Stomach smooth muscle (tissue), 2 donors: Measurements from ENCODE around the gene CRISPLD2.

Source experiments
- H3K27ac ChIP-seq: one replicate; pipeline ENCODE4 v1.7.0; 2013; ENCODE audit warnings: mild to moderate bottlenecking, low read length, inconsistent platforms
- H3K27me3 ChIP-seq, 2 donors: one replicate each; pipeline ENCODE4 v1.7.0; 2013; ENCODE audit warnings: low read length in 2 of 2; ENCODE audit not compliant: insufficient read depth in 2 of 2, control insufficient read depth in 1 of 2
- H3K36me3 ChIP-seq, 2 donors: one replicate each; pipeline ENCODE4 v1.7.0; 2013; ENCODE audit warnings: low read length in 2 of 2; ENCODE audit not compliant: control insufficient read depth in 2 of 2, insufficient read depth in 2 of 2
- H3K4me1 ChIP-seq: one replicate; pipeline ENCODE4 v1.7.0; 2013; ENCODE audit warnings: low read length; ENCODE audit not compliant: control insufficient read depth, insufficient read depth
- H3K4me3 ChIP-seq, 2 donors: one replicate each; pipeline ENCODE4 v1.7.0; 2013; ENCODE audit warnings: low read length in 2 of 2
- H3K9ac ChIP-seq, 2 donors: one replicate each; pipeline ENCODE4 v1.7.0; 2013; ENCODE audit warnings: low read length in 2 of 2, mild to moderate bottlenecking in 1 of 2
- H3K9me3 ChIP-seq, 2 donors: one replicate each; pipeline ENCODE4 v1.7.0; 2013; ENCODE audit warnings: low read length in 2 of 2; ENCODE audit not compliant: control insufficient read depth in 2 of 2
- donor health status: healthy.
- donor health status: Pancreatic carcinoma.

The CRISPLD2 gene

DNA sequence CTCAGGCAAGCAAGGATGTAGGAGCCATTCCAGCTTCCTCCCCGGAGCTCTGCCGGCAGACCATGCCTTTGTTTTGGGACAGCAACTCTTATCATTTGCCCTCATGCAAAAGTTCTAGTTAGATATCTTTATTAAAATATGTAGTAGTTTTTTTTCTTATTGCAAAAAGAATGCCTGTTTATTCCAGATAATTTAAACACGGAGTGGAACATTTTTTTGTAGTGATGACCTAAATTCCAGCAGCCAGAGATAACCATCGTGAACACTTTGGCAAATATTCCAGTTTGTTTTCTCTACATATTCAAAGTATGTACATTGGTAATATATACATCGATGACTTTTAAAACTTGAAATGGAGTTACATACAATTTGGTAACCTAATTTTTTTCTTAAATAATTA, 54.8 kb downstream of the CRISPLD2 start:
- H3K9me3 ChIP-seq = no peaks in the 10 kb centered on the region
- no peak overlapping the region for H3K4me3 ChIP-seq
- no peaks in the 10 kb centered on the region for H3K4me1 ChIP-seq
- no peak overlapping the region for H3K9ac ChIP-seq
- peaks cover 30 to 63% of the 10 kb centered on the region in 2 donors for H3K36me3 ChIP-seq
- H3K27ac ChIP-seq = no peak overlapping the region
- H3K27me3 ChIP-seq = no peaks in the 10 kb centered on the region

DNA sequence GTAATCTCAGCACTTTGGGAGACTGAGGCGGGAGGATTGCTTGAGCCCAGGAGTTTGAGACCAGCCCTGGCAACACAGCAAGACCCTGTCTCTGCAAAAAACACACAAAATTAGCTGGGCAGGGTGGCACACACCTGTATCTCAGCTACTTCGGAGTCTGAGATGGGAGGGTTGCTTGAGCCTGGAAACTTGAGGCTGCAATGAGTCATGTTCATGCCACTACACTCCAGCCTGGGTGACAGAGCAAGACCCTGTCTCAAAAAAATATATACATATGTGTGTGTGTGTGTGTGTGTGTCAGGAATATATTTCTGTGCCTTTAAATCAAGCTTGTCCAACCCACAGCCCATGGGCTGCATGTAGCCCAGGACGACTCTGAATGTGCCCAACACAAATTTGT, 55.2 kb downstream of the CRISPLD2 start:
- H3K4me3 ChIP-seq = no peak overlapping the region
- H3K27me3 ChIP-seq = no peaks in the 10 kb centered on the region
- peaks cover 27 to 65% of the 10 kb centered on the region in 2 donors for H3K36me3 ChIP-seq
- no peaks in the 10 kb centered on the region for H3K4me1 ChIP-seq
- no peak overlapping the region for H3K27ac ChIP-seq
- no peaks in the 10 kb centered on the region for H3K9me3 ChIP-seq
- H3K9ac ChIP-seq = no peak overlapping the region

DNA sequence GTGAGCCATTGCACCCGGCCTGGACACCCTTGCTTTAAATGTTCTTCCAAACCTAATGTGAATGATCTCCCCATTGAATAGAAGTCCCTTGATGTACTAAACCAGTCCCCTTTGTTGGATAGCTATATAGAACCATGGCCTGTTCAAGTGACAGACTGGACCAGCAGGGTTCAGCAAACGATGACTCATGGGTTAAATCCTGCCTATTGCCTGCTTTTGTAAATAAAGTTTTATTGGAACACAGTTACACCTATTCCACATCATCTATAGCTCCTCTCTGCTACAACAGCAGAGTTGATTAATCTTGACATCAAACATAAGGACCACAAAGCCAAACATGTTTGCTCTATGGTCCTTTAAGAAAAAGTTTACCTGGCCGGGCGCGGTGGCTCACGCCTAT, 56.1 kb downstream of the CRISPLD2 start:
- no peak overlapping the region for H3K9ac ChIP-seq
- H3K27me3 ChIP-seq = no peaks in the 10 kb centered on the region
- no peaks in the 10 kb centered on the region for H3K9me3 ChIP-seq
- H3K27ac ChIP-seq = no peak overlapping the region
- H3K4me1 ChIP-seq = no peaks in the 10 kb centered on the region
- no peak overlapping the region for H3K4me3 ChIP-seq
- H3K36me3 ChIP-seq = peaks cover 30 to 67% of the 10 kb centered on the region in 2 donors

- no peak overlapping the region for H3K27ac ChIP-seq
- H3K27me3 ChIP-seq = no peaks in the 10 kb centered on the region
- no peaks in the 10 kb centered on the region for H3K9me3 ChIP-seq
- H3K4me3 ChIP-seq = no peak overlapping the region
- no peaks in the 10 kb centered on the region for H3K4me1 ChIP-seq
- H3K9ac ChIP-seq = no peak overlapping the region
- peaks cover 36 to 72% of the 10 kb centered on the region in 2 donors for H3K36me3 ChIP-seq
These were observed 57.3 kb downstream of the CRISPLD2 start for GRCh38 chr16:84876873-84877606.

DNA sequence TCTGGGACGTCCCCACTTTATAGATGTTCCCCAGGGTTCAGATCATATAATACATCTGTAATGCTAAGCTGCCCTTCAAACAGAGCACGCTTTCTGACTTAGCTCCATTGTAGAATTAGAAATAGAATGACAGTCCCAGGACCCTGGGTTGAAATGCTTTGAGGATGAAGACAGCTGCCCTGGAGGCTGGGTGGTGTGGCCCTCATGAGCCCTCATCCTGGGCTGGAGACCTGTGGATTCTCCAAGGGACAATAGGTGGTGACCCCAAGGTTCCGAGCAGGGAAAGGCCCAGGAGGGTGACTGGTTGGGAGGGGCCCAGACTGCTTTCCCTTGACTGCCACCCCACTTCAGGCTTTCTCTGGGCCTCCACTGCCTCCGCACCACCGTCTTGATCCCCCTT, 59.0 kb downstream of the CRISPLD2 start:
- H3K27ac ChIP-seq = no peak overlapping the region
- H3K9ac ChIP-seq = no peak overlapping the region
- H3K36me3 ChIP-seq = peaks cover 34 to 68% of the 10 kb centered on the region in 2 donors
- H3K4me3 ChIP-seq = no peak overlapping the region
- no peaks in the 10 kb centered on the region for H3K4me1 ChIP-seq
- H3K9me3 ChIP-seq = no peaks in the 10 kb centered on the region
- H3K27me3 ChIP-seq = no peaks in the 10 kb centered on the region

- H3K9me3 ChIP-seq = no peaks in the 10 kb centered on the region
- no peaks in the 10 kb centered on the region for H3K27me3 ChIP-seq
- H3K4me3 ChIP-seq = no peak overlapping the region
- H3K4me1 ChIP-seq = peaks cover 4% of the 10 kb centered on the region
- no peak overlapping the region for H3K9ac ChIP-seq
- H3K27ac ChIP-seq = no peak overlapping the region
- H3K36me3 ChIP-seq = peaks cover 30 to 68% of the 10 kb centered on the region in 2 donors
These were observed 60.0 kb downstream of the CRISPLD2 start for GRCh38 chr16:84879569-84880487.

DNA sequence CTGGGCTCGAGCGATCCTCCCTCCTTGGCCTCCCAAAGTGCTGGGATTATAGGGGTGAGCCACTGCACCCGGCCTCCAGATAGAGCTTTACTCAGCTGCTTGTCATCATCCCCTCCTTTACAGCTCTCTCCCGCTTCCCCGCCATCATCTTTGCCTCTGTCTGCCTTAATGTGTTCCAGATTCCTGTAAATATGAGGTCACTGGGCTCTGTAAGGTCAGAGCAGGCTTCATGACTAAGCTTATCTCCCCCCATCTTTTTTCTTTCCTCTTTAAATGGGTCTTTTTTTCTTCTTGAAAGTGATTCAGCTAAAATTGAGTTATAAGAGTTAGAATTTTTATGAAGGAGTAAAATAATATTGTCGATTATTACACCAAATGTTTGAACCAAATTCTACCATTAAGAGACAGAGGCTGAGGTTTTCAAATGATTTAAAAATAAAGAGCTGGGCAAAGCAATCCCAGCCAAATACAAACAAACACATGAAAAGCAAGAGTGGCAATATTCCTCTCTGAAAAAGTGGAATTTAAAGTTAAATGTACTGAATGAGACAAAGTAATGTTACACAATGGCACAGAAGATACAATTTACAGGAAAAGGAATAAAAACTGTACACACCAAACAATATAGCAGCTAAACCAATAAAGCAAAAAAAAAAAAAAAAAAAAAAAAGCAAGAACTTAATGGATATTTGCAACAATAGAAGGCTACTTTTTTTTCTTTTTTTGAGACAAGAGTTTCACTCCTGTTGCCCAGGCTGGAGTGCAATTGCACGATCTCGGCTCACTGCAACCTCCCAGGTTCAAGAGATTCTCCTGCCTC, 62.1 kb downstream of the CRISPLD2 start:
- Histone ChIP-seq H3K27ac (no peak overlapping the region), H3K9ac (no peak overlapping the region), H3K9me3 (no peaks in the 10 kb centered on the region), H3K36me3 (peaks cover 32 to 70% of the 10 kb centered on the region in 2 donors), H3K4me1 (peaks cover 4% of the 10 kb centered on the region), H3K27me3 (no peaks in the 10 kb centered on the region), H3K4me3 (no peak overlapping the region)

DNA sequence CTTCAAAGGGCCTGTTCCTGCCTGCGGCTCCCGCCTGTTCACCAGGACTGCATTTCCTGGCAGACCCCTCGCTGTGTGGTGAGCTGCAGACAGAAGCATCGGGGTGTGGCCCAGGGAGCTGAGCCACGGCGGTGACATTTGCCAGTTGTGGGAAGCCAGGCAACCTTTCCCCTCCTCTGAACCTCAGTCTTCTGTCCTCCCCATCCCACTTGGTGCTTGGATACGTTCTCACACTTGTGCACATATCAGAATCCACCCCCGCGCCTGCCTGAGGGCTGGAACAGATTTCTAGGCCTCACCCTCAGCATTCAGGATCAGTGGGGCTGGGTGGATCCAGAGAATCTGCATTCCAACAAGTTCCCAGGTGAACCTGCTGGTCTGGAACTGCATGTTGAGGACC, 63.5 kb downstream of the CRISPLD2 start:
- Histone ChIP-seq H3K9ac (no peak overlapping the region), H3K9me3 (no peaks in the 10 kb centered on the region), H3K4me3 (no peak overlapping the region), H3K27ac (no peak overlapping the region), H3K36me3 (peaks cover 27 to 69% of the 10 kb centered on the region in 2 donors), H3K4me1 (peaks cover 4% of the 10 kb centered on the region), H3K27me3 (no peaks in the 10 kb centered on the region)

GRCh38 chr16:84884246-84884595, 64.4 kb downstream of the CRISPLD2 start:
- Histone ChIP-seq H3K4me3 (no peak overlapping the region), H3K4me1 (peaks cover 4% of the 10 kb centered on the region), H3K9me3 (no peaks in the 10 kb centered on the region), H3K27me3 (no peaks in the 10 kb centered on the region), H3K36me3 (peaks cover 34 to 72% of the 10 kb centered on the region in 2 donors), H3K9ac (no peak overlapping the region), H3K27ac (no peak overlapping the region)

DNA sequence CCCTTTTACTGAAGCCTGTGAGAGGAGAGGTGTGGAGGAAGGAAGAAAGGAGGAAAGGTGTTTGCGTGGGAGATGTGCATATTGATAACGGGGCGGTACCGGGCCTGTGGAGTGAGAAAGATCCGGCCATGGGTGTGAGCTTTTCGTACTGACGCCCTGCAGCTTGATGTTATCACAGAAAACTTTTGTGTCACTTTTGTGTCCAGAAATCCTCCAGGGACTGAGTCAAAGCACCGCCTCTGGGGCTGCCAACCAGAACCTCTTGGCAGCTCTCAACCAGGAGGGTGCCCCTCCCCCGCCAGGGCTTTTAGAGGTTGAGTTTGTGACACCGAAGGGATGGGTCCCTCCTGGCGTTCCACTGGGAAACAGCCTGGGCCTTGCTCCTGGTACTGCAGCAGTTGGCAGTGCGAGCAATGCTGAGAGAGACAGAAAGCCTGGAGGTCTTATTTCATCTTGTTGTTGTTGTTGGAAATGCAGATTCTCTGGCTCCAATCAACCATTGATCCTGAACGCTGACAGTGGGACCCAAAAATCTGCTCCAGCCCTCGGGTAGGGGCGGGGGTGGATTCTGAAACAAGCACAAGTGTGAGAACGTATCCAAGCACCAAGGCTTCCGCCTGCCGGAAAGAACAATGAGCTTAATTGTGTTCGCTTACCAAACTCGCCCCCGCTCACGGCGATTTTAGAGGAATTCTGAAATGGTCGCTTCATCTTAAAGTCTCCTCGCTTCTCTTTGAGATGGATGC, 65.0 kb downstream of the CRISPLD2 start:
- H3K9ac ChIP-seq = no peak overlapping the region
- no peaks in the 10 kb centered on the region for H3K27me3 ChIP-seq
- H3K4me3 ChIP-seq = no peak overlapping the region
- H3K36me3 ChIP-seq = peaks cover 39 to 73% of the 10 kb centered on the region in 2 donors
- H3K9me3 ChIP-seq = no peaks in the 10 kb centered on the region
- no peak overlapping the region for H3K27ac ChIP-seq
- peaks cover 4% of the 10 kb centered on the region for H3K4me1 ChIP-seq
